Endothelial cell of hepatic sinusoid (primary cell): ENCODE results near the gene RARA.

ENCODE experiments used
- in situ Hi-C: cut with HindIII; loops from 2 replicates; pipeline ENCODE4 v1.10.0; 2017; ENCODE audit warnings: low sequenced_read_pairs

Gene RARA

GRCh38 chr17:40352779-40353394 lies 43.9 kb downstream of the RARA start:
- in situ Hi-C loops = no loop called here

GRCh38 chr17:40354221-40355122 lies 45.5 kb downstream of the RARA start:
- in situ Hi-C loops = no loop called here

DNA sequence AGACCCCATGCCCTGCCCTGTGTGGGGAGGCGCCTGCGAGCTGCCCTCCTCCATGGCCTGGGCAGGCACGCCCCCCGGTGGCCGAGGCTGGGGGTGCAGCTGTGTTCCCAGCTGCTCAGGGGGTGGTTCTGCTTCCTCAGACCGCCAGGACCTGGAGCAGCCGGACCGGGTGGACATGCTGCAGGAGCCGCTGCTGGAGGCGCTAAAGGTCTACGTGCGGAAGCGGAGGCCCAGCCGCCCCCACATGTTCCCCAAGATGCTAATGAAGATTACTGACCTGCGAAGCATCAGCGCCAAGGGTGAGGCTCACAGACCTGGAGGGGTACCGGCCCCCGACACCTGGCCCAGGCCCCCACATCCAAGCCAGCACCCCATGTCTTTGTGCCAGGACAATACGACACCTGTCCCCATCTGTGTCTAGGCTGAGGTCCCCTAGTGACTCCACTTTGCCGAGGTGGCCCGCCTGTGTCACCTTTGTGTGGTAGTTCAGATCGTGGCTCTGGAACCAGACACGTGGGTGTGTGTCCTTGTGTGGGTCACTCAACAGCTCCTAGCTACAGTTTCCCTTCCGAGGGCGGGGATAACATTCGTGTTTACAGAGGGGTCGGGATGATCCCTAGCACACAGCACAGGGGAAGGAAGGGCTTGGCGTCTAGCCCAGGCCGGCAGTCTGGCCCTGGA lies 46.3 kb downstream of the RARA start:
- in situ Hi-C loops = no loop called here

DNA sequence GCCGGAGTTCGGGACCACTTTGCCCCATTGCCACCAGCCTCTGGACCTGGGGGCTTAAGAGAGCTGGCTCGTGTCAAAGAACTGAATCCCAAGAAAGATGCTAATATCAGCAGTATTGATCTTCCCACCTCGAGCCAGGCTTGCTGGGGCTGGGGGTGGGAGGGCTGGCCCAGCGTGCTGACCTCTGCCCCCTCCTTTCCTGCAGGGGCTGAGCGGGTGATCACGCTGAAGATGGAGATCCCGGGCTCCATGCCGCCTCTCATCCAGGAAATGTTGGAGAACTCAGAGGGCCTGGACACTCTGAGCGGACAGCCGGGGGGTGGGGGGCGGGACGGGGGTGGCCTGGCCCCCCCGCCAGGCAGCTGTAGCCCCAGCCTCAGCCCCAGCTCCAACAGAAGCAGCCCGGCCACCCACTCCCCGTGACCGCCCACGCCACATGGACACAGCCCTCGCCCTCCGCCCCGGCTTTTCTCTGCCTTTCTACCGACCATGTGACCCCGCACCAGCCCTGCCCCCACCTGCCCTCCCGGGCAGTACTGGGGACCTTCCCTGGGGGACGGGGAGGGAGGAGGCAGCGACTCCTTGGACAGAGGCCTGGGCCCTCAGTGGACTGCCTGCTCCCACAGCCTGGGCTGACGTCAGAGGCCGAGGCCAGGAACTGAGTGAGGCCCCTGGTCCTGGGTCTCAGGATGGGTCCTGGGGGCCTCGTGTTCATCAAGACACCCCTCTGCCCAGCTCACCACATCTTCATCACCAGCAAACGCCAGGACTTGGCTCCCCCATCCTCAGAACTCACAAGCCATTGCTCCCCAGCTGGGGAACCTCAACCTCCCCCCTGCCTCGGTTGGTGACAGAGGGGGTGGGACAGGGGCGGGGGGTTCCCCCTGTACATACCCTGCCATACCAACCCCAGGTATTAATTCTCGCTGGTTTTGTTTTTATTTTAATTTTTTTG lies 47.1 kb downstream of the RARA start:
- in situ Hi-C loops = no loop called here

- in situ Hi-C loops = no loop called here
Observed at GRCh38 chr17:40356990-40357881, 48.3 kb downstream of the RARA start.

- in situ Hi-C loops = no loop called here
Observed at GRCh38 chr17:40358323-40359038, 49.5 kb downstream of the RARA start.

GRCh38 chr17:40360091-40360490 lies 51.1 kb downstream of the RARA start:
- in situ Hi-C loops = loop anchor here (5.0 kb wide), 2 partner anchors 58 to 202 kb away; no protein-coding TSS in a partner anchor

GRCh38 chr17:40361063-40361924 lies 52.3 kb downstream of the RARA start:
- in situ Hi-C loops = loop anchor here (5.0 kb wide), 2 partner anchors 59 to 201 kb away; no protein-coding TSS in a partner anchor

DNA sequence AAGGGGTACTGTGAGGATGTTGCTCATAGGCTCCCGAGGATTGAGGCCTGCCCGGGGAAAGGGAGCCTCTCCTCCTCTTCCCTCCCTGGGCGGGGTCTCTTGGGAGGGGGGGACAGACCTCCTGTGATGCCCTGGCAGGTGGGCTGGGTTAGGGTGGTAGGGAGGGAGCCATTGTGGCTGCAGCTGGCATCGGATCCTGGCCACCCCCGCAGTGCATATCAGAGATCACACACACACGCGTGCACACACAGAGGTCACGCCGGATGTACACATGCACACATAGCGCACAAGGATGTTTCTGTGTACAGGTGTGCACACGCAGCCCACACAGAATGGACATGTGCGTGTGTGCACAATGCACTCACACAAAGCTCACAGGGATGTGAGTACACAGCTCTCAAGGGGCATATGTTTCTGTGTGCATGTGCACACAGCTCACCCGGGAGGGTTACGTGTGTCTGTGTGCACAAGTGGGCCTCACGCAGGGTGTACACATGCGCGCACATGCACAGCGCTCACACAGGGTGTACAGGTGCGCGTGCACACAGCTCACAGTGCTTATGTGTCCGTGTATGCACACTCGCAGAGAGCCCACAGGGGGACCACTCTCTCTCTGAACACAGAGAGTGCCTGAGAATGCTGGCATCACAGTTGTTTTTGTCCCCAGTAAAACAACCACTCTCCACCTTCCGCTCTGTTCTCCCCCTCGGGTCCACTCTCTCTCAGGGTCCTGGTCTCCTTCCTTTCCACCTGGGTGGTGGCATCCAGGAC lies 53.1 kb downstream of the RARA start:
- in situ Hi-C loops = loop anchor here (5.0 kb wide), 2 partner anchors 60 to 200 kb away; no protein-coding TSS in a partner anchor

GRCh38 chr17:40362696-40363110 lies 53.7 kb downstream of the RARA start:
- in situ Hi-C loops = loop anchor here (5.0 kb wide), 2 partner anchors 60 to 200 kb away; no protein-coding TSS in a partner anchor

DNA sequence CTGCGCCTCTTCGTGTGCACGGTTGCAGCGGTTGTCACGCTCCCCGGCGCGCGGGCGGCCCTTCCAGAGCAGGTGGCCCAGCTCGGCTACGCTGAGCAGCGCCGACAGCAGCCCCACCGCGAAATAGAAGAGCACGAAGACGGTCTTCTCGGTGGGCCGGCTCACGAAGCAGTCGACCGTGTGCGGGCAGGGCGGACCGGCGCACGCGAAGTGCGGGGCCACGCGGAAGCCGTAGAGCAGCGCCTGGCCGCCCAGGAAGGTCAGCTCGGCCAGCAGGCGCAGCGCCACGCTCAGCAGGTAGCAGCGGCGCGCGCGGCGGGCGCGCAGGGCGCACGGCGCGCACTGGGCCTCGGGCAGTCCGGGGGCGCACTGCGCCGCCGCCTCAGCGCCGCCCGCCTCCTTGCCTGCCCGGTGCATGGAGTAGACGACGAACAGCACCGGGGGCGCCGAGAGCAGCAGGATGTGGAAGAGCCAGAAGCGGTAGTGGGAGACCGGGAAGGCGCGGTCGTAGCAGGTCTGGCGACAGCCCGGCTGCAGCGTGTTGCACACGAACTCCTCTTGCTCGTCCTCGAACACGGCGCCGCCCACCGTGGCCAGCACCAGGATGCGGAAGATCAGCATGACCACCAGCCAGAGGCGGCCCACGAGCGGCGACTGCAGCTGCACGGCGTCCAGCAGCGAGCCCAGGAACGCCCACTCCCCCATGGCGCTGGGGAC lies 54.3 kb downstream of the RARA start:
- in situ Hi-C loops = loop anchor here (5.0 kb wide), 2 partner anchors 61 to 199 kb away; no protein-coding TSS in a partner anchor

- in situ Hi-C loops = loop anchor here (5.0 kb wide), 2 partner anchors 62 to 198 kb away; no protein-coding TSS in a partner anchor
Observed at GRCh38 chr17:40364121-40364861, 55.3 kb downstream of the RARA start, which contains the start of gene GJD3. TSS of gene GJD3 (minus strand) at chr17:40364737. CDS start at chr17:40363815, 922 bp downstream.

DNA sequence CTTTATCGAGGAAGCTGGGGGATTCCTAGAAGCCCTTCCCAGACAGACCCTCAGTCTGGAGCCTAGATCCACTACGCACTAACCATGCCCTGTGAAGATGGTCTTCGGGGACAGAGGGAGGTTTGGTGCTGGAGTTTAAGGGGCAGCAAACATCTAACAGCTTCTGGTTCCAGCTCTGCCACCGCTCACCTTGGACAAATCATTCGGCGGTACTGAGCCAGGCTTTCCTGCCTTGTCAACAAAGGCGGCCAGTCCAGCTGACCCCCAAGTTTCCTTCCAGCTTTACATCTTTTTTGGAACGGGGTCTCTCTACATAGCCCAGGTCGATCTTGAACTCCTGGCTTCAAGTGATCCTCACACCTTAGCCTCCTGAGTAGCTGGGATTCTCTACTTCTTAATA lies 55.9 kb downstream of the RARA start:
- in situ Hi-C loops = loop anchor here (5.0 kb wide), 2 partner anchors 63 to 197 kb away; no protein-coding TSS in a partner anchor

- in situ Hi-C loops = no loop called here
Observed at GRCh38 chr17:40366076-40366860, 57.3 kb downstream of the RARA start.
